ENCODE measurements around the gene AHCYL2.
"Not testable (repeated sequence)": the region's sequence is repeated elsewhere in the genome, so short reads cannot be mapped to it uniquely, and the experiment has no call there.

Gene AHCYL2

GRCh38 chr7:129298268-129298893 lies 73.6 kb downstream of the AHCYL2 start:
- DNase-seq, result peak; percentile 55

- no peak for DNase-seq
These were observed 75.1 kb downstream of the AHCYL2 start for GRCh38 chr7:129299889-129300288.

- DNase-seq, result not testable (repeated sequence)
These were observed 75.5 kb downstream of the AHCYL2 start for GRCh38 chr7:129300299-129300698.

GRCh38 chr7:129307592-129307991 lies 82.8 kb downstream of the AHCYL2 start:
- DNase-seq, result no peak

- no peak for DNase-seq
These were observed 83.2 kb downstream of the AHCYL2 start for GRCh38 chr7:129308047-129308446.

- no peak for DNase-seq
These were observed 86.6 kb downstream of the AHCYL2 start for GRCh38 chr7:129311429-129311828.

GRCh38 chr7:129313282-129313681 lies 88.5 kb downstream of the AHCYL2 start:
- no peak for DNase-seq

- DNase-seq, result no peak
These were observed 91.1 kb downstream of the AHCYL2 start for GRCh38 chr7:129315960-129316359.

GRCh38 chr7:129317450-129317849 lies 92.6 kb downstream of the AHCYL2 start:
- DNase-seq, result no peak

GRCh38 chr7:129327076-129327475 lies 102.2 kb downstream of the AHCYL2 start:
- DNase-seq, result no peak

- no peak for DNase-seq
These were observed 107.6 kb downstream of the AHCYL2 start for GRCh38 chr7:129332254-129333035.

- no peak for DNase-seq
These were observed 109.6 kb downstream of the AHCYL2 start for GRCh38 chr7:129334473-129334872.

GRCh38 chr7:129338450-129338849 lies 113.6 kb downstream of the AHCYL2 start:
- DNase-seq, result no peak

GRCh38 chr7:129341212-129341611 lies 116.4 kb downstream of the AHCYL2 start:
- DNase-seq, result no peak

GRCh38 chr7:129341816-129342806 lies 117.3 kb downstream of the AHCYL2 start:
- DNase-seq, result no peak

- peak; percentile 57 for DNase-seq
These were observed 118.4 kb downstream of the AHCYL2 start for GRCh38 chr7:129343099-129343700.

GRCh38 chr7:129347330-129347729 lies 122.5 kb downstream of the AHCYL2 start:
- DNase-seq, result no peak

- DNase-seq, result no peak
These were observed 123.4 kb downstream of the AHCYL2 start for GRCh38 chr7:129348023-129348740.

GRCh38 chr7:129351320-129351719 lies 126.5 kb downstream of the AHCYL2 start:
- no peak for DNase-seq

- not testable (repeated sequence) for DNase-seq
These were observed 128.3 kb downstream of the AHCYL2 start for GRCh38 chr7:129353104-129353503.

GRCh38 chr7:129354428-129355157 lies 129.8 kb downstream of the AHCYL2 start:
- no peak for DNase-seq
